Frontal cortex (tissue), 4 donors: ENCODE data around the gene ZBP1. TPM values are rescaled to one million over a fixed set of nuclear protein-coding genes. Genes with fewer than 3 reads are reported as not detected.

Source experiments
- DNase-seq, 2 donors: peaks; one replicate each; pipeline ENCODE4 v3.0.0; 2012; ENCODE audit warnings: low spot score in 2 of 2
- FAIRE-seq: peaks from 2 replicates; lab custom pipeline; 2012; peaks lifted over from hg19 to GRCh38; lab: Jason Lieb, UNC
- total RNA-seq: library from RNA; depleted of rRNA; stranded (reverse); fragments of >200 nt; gene quantifications from one replicate; pipeline ENCODE4 v1.2.3, GENCODE V29; 2014
- donor health status: control.
- donor health status: control.
- donor health status: control.

The ZBP1 gene
- total RNA-seq, 1 donor from 2014 or later: not detected

DNA sequence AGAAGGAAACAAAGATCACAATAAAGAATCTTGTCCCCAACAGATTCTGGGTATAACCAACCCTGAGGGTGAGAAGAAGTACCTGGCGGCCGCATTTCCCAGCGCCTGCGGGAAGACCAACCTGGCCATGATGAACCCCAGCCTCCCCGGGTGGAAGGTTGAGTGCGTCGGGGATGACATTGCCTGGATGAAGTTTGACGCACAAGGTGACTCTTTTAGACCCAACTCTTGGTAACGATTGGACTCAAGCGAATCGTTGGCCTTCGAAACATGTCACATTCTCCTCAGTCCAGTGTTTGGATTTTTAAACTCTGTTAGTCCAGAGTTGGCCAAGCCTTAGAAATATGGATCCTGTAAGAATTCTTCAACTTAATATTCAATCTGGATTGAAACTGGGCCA, 56.7 kb downstream of the ZBP1 start:
- FAIRE-seq (no peak), DNase-seq (no peak)

DNA sequence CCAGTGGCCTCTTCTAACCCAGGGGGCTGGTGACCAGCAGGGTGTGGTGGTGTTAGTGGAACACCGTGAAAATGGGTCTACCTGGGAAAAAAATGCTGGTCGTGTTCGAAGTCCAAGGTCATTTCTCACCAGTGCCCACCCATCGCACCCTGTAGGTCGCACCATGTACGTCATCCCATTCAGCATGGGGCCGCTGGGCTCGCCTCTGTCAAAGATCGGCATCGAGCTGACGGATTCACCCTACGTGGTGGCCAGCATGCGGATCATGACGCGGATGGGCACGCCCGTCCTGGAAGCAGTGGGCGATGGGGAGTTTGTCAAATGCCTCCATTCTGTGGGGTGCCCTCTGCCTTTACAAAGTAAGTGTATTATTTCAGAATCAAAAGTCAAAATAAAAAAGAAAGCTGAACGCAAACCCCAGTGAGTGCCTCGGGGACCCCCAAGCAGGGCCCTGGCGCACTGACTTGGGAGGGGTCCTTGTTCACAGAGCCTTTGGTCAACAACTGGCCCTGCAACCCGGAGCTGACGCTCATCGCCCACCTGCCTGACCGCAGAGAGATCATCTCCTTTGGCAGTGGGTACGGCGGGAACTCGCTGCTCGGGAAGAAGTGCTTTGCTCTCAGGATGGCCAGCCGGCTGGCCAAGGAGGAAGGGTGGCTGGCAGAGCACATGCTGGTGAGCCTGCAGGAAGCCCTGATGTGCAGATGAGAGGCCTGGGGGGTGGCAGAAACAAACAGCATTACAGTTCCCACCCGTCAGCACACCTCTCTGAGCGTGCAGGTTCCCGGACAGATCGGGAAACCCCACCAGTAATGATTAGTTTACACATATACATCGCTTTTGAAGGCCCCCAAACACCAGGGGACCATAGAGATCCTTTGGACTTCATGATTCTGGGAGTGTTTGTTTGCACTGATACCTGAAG, 57.4 kb downstream of the ZBP1 start:
- DNase-seq: no peak
- FAIRE-seq: no peak

DNA sequence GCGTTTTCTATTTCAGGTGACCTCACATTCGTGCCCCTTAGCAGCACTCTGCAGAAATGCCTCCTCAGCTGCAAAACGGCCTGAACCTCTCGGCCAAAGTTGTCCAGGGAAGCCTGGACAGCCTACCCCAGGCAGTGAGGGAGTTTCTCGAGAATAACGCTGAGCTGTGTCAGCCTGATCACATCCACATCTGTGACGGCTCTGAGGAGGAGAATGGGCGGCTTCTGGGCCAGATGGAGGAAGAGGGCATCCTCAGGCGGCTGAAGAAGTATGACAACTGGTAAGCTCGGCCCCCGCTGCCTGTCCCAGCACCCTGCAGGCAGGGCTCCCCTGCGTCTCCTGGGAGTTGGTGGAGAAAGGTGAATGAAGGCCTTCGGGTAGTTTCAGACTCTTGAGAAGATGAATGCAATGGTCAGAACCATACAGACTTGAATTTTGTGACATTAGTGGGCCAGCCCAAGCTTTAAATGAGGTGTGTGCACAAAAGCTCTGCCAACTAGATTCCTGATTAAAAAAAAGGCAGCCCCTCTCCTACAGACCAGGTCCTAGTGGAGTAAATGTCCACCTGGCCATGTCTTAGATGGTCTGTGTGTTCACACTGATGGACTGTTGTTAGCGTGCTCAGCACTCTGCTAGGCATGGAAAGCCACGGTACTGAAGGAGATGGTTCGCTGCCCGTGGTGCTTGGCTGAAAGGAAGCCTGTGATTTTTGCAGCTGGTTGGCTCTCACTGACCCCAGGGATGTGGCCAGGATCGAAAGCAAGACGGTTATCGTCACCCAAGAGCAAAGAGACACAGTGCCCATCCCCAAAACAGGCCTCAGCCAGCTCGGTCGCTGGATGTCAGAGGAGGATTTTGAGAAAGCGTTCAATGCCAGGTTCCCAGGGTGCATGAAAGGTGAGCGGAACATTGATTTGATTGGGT, 58.6 kb downstream of the ZBP1 start:
- no peak for FAIRE-seq
- DNase-seq: no peak

DNA sequence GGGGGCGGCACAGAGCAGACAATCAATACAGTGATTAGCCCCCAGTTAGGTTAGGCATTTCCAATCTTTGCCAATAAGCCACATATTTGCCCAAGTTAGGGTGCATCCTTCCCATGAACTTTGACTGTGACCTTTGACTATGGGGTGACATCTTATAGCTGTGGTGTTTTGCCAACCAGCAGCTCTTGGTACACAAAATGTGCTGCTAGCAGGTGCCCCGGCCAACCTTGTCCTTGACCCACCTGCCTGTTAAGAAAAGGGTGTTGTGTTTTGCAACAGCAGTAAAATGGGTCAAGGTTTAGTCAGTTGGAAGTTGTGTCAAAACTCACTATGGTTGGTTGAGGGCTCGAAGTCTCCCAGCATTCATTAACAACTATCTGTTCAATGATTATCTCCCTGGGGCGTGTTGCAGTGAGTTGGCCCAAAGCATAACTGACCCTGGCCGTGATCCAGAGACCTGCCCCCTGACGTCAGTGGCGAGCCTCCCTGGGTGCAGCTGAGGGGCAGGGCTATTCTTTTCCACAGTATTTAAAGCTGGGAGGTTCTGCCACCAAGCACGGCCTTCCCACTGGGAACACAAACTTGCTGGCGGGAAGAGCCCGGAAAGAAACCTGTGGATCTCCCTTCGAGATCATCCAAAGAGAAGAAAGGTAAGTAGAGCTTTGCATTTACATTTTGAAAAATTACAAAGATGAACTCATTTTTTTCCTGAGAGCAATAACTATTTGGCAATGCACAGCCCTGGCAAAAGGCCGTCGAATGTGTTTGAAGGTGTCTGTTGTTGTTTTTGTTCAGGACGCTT, 59.5 kb downstream of the ZBP1 start, which contains the start of gene PCK1:
PCK1 (plus strand) TSS at position 557 of the 802 bp plus-strand sequence. CDS start 302 bp downstream, outside the sequence.
- FAIRE-seq (no peak), DNase-seq (peak in 1 of 2 donors; percentile 31)

DNA sequence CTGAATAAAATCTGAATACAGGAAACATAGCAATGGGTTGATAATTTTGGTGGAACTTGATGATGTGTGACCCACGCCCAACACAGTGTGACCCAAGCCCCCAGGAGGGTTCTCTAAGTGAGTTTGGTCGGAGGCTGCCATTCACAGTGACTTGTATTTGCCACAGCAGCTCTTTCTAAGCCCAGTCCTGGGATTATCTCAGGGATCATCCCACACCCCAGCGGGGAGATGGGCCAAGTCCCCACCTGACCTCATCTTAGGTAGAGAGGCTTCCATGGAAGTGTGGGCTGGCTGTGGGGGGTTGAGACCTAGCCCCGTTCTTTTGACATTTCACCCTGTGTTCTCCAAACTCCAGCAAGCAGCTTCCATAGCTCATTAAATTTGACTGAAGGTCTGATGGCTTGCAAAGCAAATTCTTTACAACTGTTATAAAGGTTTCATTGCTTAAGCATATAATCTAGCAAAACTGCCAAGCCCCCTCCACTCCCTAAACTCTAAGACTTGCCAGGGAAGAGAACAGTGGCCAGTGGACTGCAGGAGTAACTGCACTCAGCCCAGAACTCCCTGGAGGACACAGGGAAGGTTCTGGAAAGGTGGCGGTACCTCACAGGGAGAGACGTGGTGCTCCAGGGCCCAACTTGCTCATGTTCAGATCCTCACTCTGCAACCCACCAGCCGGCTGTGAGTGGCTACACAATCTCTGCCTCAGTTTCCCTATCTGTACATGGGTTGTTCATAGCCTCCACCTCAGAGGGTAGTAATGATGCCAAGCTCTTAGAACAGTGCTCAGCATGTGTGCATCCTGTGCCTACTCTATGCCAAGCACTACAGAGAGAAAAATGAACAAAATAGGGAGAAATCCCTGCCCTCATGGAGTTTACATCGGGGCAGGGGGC, 60.3 kb downstream of the ZBP1 start:
- no peak for DNase-seq
- FAIRE-seq: no peak

GRCh38 chr20:57559289-57559634, 61.0 kb downstream of the ZBP1 start:
- FAIRE-seq (no peak), DNase-seq (no peak)

DNA sequence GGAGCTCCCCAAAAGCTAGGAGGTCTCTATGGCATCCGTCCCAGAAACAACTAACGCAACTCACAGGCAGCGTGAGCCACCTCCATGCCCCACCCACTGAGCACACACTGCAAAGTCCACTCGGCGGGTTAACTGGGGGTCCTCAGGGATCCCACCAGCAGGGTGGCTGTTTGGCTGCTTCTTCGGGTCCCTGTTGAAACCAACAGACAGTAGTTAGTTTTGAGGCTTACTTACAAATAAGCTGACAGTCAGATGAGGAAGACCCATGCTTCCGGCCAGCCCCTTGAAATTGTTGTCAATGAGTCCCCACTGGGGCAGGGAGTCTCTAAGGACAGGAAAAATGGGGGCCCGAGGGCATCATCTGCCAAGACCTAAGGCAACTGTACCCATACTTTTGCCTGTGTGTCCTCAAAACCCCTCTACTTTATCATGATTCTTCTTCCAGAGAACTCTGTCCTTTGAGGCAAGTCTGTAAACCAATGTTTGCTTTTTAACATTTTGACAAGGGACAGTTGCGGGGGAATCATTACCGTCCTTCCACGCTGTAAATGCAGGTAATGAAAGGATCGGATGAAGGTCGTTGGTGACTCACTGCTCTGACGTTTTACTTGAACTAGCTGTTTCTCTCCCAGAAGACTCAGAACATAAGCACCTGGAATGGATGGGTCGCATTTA, 61.5 kb downstream of the ZBP1 start:
- FAIRE-seq: no peak
- DNase-seq: no peak

DNA sequence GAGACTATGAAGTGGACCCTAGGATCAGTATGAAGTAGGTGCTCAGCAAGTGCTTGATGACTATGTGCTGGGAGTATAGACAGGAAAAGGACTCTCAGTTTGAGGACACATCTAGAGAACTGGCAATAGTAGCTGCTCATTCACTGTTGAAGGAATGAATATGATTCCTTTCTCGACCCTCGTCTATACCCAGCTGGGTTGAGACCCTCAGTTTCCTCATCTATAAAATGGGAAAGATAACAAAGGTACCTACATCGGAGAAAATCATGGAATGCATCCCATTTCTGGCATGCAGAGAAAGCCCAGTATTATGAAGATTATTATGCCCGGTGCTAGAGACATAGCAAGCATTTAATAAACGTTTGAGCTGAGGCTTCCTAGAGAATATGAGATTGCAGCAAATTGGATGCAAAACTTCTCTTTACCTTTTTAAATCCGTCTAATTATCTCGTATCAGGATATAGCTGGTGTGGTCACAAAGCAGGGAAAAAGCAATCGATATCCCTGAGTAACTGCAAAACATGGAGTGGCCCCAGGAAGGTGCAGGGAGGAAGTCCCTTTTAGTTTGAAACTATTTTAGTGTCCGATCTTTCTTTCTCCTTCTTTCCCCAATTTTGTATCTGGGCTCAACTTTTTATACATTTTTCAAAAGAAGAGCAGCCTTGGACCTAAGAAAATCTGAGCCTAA, 62.2 kb downstream of the ZBP1 start:
- FAIRE-seq (no peak), DNase-seq (no peak)

DNA sequence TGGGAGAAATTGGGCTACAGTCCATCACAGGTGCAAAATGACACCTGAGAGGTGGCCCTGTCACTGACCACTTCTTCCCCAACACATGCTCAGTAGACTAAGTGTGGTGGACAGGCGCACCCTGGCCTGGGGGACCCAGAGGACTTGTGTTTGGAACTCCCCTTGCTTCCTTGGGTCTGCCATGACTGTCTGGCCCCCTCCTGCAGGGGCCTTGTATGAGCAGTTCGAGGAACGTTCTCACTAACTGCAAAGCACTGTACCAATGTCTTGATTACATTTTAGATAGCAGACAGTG, 63.3 kb downstream of the ZBP1 start:
- FAIRE-seq: no peak
- no peak for DNase-seq

DNA sequence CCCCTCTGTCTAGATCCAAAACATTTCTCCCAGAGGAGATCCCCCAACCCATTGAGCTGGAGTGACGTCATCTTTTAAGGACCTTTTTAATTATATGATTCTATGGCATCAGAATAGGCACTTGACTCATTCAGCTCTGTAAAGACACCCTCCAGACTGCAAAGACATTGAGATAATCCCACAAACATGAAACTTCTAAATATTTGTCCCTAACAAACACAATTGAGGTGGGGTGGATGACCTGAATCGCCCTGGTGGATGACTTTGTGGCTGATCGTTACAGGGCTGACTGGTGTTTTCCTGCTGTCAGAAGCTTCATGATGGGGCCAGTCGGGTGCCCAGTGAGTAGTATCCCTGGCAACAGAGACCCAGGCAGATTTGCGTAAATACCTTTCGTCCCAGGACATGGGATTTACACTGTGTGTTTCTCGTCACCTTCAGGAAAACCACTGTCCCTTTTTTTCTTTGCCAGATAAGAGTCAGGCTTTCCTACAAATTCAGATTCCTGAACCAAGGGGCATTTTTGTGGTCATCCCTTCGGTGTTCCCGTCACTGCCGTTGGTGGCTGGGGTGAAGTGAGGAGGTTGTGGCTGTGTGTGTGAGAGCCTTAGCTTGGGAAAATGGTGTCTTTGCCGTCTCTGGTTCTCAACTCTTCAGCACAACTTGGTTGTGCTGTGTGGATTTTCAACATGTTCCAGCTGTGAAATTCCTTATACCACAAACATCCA, 64.6 kb downstream of the ZBP1 start:
- DNase-seq (no peak), FAIRE-seq (no peak)

Other genes with a start within 250 kb of the ZBP1 start
- 10.6 TPM for gene RBM38, start 229.0 kb downstream of the ZBP1 start, total RNA-seq
- not detected for gene CTCFL, start 95.3 kb downstream of the ZBP1 start, total RNA-seq
- gene PCK1, start 59.3 kb downstream of the ZBP1 start, total RNA-seq: under 0.01 TPM
- gene PMEPA1, start 89.6 kb upstream of the ZBP1 start, total RNA-seq: 6.1 TPM